ENCODE measurements around the gene PDIA6.
A peak's percentile ranks its signal among the peaks of the same experiment; 100 is the strongest.

Gene PDIA6

GRCh38 chr2:10842506-10842905, 29.9 kb upstream of the PDIA6 start:
- Histone ChIP-seq H3K27ac (ENCODE audit: low read length) (no peak overlapping the region), H3K36me3 (ENCODE audit: control insufficient read depth, low read depth, low read length) (no peaks in the 10 kb centered on the region), H3K9ac (ENCODE audit: low read length) (no peak overlapping the region), H3K9me3 (ENCODE audit: control insufficient read depth, low read depth, low read length) (no peaks in the 10 kb centered on the region), H3K27me3 (ENCODE audit: control insufficient read depth, insufficient read depth, low read length) (no peaks in the 10 kb centered on the region), H3K4me3 (ENCODE audit: low read length) (no peak overlapping the region), H3K4me1 (ENCODE audit: control insufficient read depth, low read depth, low read length) (peaks cover 10% of the 10 kb centered on the region)

- H3K4me3 ChIP-seq (ENCODE audit: low read length): no peak overlapping the region
- H3K9ac ChIP-seq (ENCODE audit: low read length): no peak overlapping the region
- no peak overlapping the region for H3K27ac ChIP-seq (ENCODE audit: low read length)
- no peaks in the 10 kb centered on the region for H3K36me3 ChIP-seq (ENCODE audit: control insufficient read depth, low read depth, low read length)
- H3K27me3 ChIP-seq (ENCODE audit: control insufficient read depth, insufficient read depth, low read length): no peaks in the 10 kb centered on the region
- no peaks in the 10 kb centered on the region for H3K9me3 ChIP-seq (ENCODE audit: control insufficient read depth, low read depth, low read length)
- peaks cover 10% of the 10 kb centered on the region for H3K4me1 ChIP-seq (ENCODE audit: control insufficient read depth, low read depth, low read length)
Measured at GRCh38 chr2:10841547-10842219, 29.1 kb upstream of the PDIA6 start.

GRCh38 chr2:10839813-10840212, 27.2 kb upstream of the PDIA6 start:
- no peaks in the 10 kb centered on the region for H3K9me3 ChIP-seq (ENCODE audit: control insufficient read depth, low read depth, low read length)
- H3K4me3 ChIP-seq (ENCODE audit: low read length): no peak overlapping the region
- H3K9ac ChIP-seq (ENCODE audit: low read length): no peak overlapping the region
- peaks cover 10% of the 10 kb centered on the region for H3K4me1 ChIP-seq (ENCODE audit: control insufficient read depth, low read depth, low read length)
- no peaks in the 10 kb centered on the region for H3K27me3 ChIP-seq (ENCODE audit: control insufficient read depth, insufficient read depth, low read length)
- H3K36me3 ChIP-seq (ENCODE audit: control insufficient read depth, low read depth, low read length): no peaks in the 10 kb centered on the region
- no peak overlapping the region for H3K27ac ChIP-seq (ENCODE audit: low read length)

- H3K27me3 ChIP-seq (ENCODE audit: control insufficient read depth, insufficient read depth, low read length): peaks cover 4% of the 10 kb centered on the region
- H3K27ac ChIP-seq (ENCODE audit: low read length): no peak overlapping the region
- H3K4me1 ChIP-seq (ENCODE audit: control insufficient read depth, low read depth, low read length): peaks cover 3% of the 10 kb centered on the region
Measured at GRCh38 chr2:10838734-10839133, 26.1 kb upstream of the PDIA6 start.

DNA sequence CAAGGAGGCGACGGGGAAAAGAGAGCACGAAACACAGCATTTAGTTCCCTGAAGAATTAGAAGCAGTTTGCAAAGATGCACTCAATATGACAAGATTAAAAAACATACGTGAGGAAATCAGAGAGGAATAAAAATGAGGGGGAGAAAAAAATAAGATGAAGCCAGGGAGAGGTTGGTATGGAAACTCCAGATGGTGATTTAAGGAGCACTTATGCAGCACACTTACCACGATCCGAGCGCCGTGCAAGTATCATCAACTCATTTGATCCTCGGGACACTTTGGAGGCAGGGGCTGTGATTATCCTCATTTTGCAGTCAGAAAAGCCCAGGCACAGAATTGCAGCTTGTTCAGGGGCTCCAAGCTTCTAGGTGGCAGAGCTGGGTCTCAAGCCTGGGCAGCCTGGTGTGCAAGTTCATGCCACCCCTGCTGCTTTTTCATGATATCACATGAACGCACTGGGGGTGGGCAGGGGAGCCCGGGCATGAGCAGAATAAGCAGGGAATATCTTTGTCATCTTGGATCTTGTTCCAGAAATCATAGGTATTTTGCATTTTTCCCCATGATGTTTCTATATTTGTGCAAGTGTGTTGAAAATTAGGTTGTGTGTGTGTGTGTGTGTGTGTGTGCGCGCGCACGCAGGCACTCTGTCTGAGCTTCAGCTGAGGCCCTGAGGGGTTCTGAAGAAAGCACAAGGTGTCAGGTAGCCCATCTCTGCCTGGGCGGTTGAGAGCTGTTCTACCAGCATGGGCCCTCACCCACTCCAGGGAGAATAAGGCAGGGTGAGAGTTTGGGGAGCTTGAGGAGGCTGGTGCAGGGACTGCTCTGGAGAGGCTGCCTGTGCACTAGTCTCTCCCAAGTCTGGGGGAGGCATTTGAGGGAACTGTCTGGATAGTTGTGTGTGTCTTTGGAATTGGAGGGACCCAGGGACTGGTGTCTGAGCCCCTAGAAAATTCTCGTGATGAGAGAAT, 25.0 kb upstream of the PDIA6 start:
- no peak overlapping the region for H3K9ac ChIP-seq (ENCODE audit: low read length)
- no peak overlapping the region for H3K4me3 ChIP-seq (ENCODE audit: low read length)
- H3K27me3 ChIP-seq (ENCODE audit: control insufficient read depth, insufficient read depth, low read length): peaks cover 15% of the 10 kb centered on the region
- no peaks in the 10 kb centered on the region for H3K4me1 ChIP-seq (ENCODE audit: control insufficient read depth, low read depth, low read length)
- no peak overlapping the region for H3K27ac ChIP-seq (ENCODE audit: low read length)
- H3K36me3 ChIP-seq (ENCODE audit: control insufficient read depth, low read depth, low read length): no peaks in the 10 kb centered on the region
- no peaks in the 10 kb centered on the region for H3K9me3 ChIP-seq (ENCODE audit: control insufficient read depth, low read depth, low read length)

More at GRCh38 chr2:10838734-10839133, 26.1 kb upstream of the PDIA6 start:
- H3K36me3 ChIP-seq (ENCODE audit: control insufficient read depth, low read depth, low read length): no peaks in the 10 kb centered on the region
- no peak overlapping the region for H3K9ac ChIP-seq (ENCODE audit: low read length)
- no peaks in the 10 kb centered on the region for H3K9me3 ChIP-seq (ENCODE audit: control insufficient read depth, low read depth, low read length)
- no peak overlapping the region for H3K4me3 ChIP-seq (ENCODE audit: low read length)

DNA sequence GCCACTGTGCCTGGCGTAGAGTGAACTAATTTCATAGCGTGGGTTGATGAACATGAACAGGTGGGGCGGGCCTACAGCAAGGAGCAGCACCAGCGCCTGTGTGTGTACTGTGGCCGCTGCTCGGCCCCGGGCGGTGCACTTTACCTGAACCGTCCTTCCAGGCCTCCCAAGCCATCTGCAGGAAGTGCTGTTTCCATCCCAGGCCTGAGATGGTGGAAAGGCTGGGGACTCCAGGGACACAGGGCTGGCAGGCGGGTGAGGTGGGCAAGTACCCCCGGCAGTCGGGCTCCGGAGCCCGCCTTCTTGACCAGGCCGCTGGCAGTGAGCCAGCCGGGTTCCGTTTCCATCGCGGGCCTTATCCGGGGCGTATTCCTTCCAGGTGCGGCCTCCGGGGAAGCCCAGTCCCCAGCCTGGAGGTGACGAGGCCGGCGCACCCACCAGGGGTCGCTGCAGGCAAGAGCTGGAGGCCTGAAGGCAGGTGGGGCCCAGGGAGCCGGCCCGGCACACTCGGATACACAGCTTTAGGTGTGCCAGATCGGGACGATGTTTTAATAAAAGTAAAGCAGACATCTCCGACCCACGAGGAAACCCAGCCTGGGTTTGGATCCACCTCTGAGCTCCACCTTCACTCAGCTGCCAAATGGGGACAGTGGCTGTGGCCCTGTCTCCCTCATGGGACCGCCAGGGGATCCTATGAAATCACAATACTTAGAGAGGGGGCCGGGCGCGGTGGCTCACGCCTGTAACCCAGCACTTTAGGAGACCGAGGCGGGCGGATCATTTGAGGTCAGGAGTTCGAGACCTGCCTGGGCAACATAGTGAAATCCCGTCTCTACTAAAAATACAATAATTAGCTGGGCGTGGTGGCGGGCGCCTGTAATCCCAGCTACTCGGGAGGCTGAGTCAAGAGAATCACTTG, 22.7 kb upstream of the PDIA6 start:
- peaks cover 15% of the 10 kb centered on the region for H3K27me3 ChIP-seq (ENCODE audit: control insufficient read depth, insufficient read depth, low read length)
- no peaks in the 10 kb centered on the region for H3K36me3 ChIP-seq (ENCODE audit: control insufficient read depth, low read depth, low read length)
- H3K27ac ChIP-seq (ENCODE audit: low read length): no peak overlapping the region
- no peaks in the 10 kb centered on the region for H3K9me3 ChIP-seq (ENCODE audit: control insufficient read depth, low read depth, low read length)
- H3K4me1 ChIP-seq (ENCODE audit: control insufficient read depth, low read depth, low read length): peaks cover 5% of the 10 kb centered on the region
- no peak overlapping the region for H3K4me3 ChIP-seq (ENCODE audit: low read length)
- H3K9ac ChIP-seq (ENCODE audit: low read length): no peak overlapping the region

- Histone ChIP-seq H3K27me3 (ENCODE audit: control insufficient read depth, insufficient read depth, low read length) (peaks cover 15% of the 10 kb centered on the region), H3K4me3 (ENCODE audit: low read length) (no peak overlapping the region), H3K9me3 (ENCODE audit: control insufficient read depth, low read depth, low read length) (no peaks in the 10 kb centered on the region), H3K4me1 (ENCODE audit: control insufficient read depth, low read depth, low read length) (peaks cover 5% of the 10 kb centered on the region), H3K9ac (ENCODE audit: low read length) (no peak overlapping the region), H3K27ac (ENCODE audit: low read length) (no peak overlapping the region), H3K36me3 (ENCODE audit: control insufficient read depth, low read depth, low read length) (no peaks in the 10 kb centered on the region)
Measured at GRCh38 chr2:10834068-10834655, 21.6 kb upstream of the PDIA6 start.

GRCh38 chr2:10833021-10833420, 20.4 kb upstream of the PDIA6 start:
- Histone ChIP-seq H3K36me3 (ENCODE audit: control insufficient read depth, low read depth, low read length) (no peaks in the 10 kb centered on the region), H3K4me3 (ENCODE audit: low read length) (no peak overlapping the region), H3K4me1 (ENCODE audit: control insufficient read depth, low read depth, low read length) (peaks cover 5% of the 10 kb centered on the region), H3K9me3 (ENCODE audit: control insufficient read depth, low read depth, low read length) (no peaks in the 10 kb centered on the region), H3K27ac (ENCODE audit: low read length) (no peak overlapping the region), H3K9ac (ENCODE audit: low read length) (no peak overlapping the region), H3K27me3 (ENCODE audit: control insufficient read depth, insufficient read depth, low read length) (peaks cover 15% of the 10 kb centered on the region)

DNA sequence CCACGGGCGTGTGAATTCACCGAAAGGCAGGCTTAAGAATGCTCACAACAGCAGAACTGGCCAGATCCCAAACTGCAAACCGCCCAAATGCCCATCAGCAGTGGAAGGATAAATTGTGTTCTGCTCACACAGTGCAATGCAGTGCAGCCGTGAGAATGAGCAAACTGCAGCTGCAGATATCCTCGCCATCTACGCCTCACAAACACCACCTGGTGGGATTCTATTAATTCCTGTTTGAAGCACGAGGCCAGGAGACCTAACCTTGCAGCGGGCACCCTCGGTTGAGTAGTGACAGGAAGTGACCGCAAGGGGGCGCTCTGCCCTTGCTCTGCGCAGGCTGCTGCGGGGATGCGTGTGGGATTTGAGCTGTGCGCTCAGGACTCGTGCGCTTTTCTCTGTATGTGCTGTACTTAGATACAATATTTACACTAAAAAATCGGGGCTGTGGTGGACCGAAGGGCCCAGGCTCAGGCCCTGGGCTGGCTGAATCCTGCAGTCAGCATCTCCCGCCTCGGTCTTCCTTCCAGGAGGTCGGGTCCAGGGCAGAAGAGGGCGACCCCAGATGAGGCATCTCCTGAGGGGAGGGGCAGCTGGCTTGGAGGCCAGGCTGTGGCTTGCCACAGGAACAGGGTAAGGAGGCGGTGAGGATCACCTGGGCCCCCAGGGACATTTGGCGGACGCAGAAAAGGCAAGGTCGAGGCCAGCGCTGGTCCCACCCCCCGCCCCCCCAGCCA, 19.8 kb upstream of the PDIA6 start:
- H3K27me3 ChIP-seq (ENCODE audit: control insufficient read depth, insufficient read depth, low read length): peaks cover 15% of the 10 kb centered on the region
- H3K9me3 ChIP-seq (ENCODE audit: control insufficient read depth, low read depth, low read length): no peaks in the 10 kb centered on the region
- H3K4me1 ChIP-seq (ENCODE audit: control insufficient read depth, low read depth, low read length): peaks cover 5% of the 10 kb centered on the region
- no peaks in the 10 kb centered on the region for H3K36me3 ChIP-seq (ENCODE audit: control insufficient read depth, low read depth, low read length)
- H3K4me3 ChIP-seq (ENCODE audit: low read length): peak overlapping the region; percentile 28
- no peak overlapping the region for H3K9ac ChIP-seq (ENCODE audit: low read length)
- no peak overlapping the region for H3K27ac ChIP-seq (ENCODE audit: low read length)

GRCh38 chr2:10831400-10831985, 18.9 kb upstream of the PDIA6 start:
- Histone ChIP-seq H3K27ac (ENCODE audit: low read length) (no peak overlapping the region), H3K9me3 (ENCODE audit: control insufficient read depth, low read depth, low read length) (no peaks in the 10 kb centered on the region), H3K27me3 (ENCODE audit: control insufficient read depth, insufficient read depth, low read length) (peaks cover 15% of the 10 kb centered on the region), H3K4me1 (ENCODE audit: control insufficient read depth, low read depth, low read length) (peaks cover 5% of the 10 kb centered on the region), H3K36me3 (ENCODE audit: control insufficient read depth, low read depth, low read length) (no peaks in the 10 kb centered on the region), H3K4me3 (ENCODE audit: low read length) (no peak overlapping the region), H3K9ac (ENCODE audit: low read length) (no peak overlapping the region)
